GM23338 (cell line): ENCODE measurements around the gene TMPRSS13. TPM values are rescaled to one million over a fixed set of nuclear protein-coding genes. Genes with fewer than 3 reads are reported as not detected.

Source experiments
- ATAC-seq: fragments of 200-7000 bp; cut with Tn5 transposase; 3 replicates; pipeline ENCODE4 v1.9.1; 2020
- DNase-seq: peaks from one replicate; pipeline ENCODE4 v3.0.0-alpha.2; 2015; ENCODE audit warnings: low spot score
- H2AFZ ChIP-seq: fragments of 200-600 bp; sonication (generic); 2 replicates; pipeline ENCODE4 v1.8.0; 2016; ENCODE audit warnings: antibody characterized with exemption, mild to moderate bottlenecking, moderate library complexity
- H3F3A ChIP-seq: fragments of 200-600 bp; sonication (generic); replicated peaks from 2 replicates; pipeline ENCODE4 v1.8.0; 2017; ENCODE audit warnings: antibody characterized with exemption, mixed run types, low read depth
- H3K27ac ChIP-seq: fragments of 200-600 bp; sonication (generic); 2 replicates; pipeline ENCODE4 v1.6.1; 2016; ENCODE audit warnings: low read depth
- H3K27me3 ChIP-seq: fragments of 200-600 bp; sonication (generic); 2 replicates; pipeline ENCODE4 v1.8.0; 2016; ENCODE audit warnings: mild to moderate bottlenecking, mixed run types, moderate library complexity; ENCODE audit not compliant: insufficient read depth
- H3K36me3 ChIP-seq: fragments of 200-600 bp; sonication (generic); 2 replicates; pipeline ENCODE4 v1.8.0; 2016; ENCODE audit warnings: mild to moderate bottlenecking; ENCODE audit not compliant: insufficient read depth
- H3K4me1 ChIP-seq: fragments of 200-600 bp; sonication (generic); 2 replicates; pipeline ENCODE4 v1.8.0; 2016; ENCODE audit warnings: mild to moderate bottlenecking, moderate library complexity; ENCODE audit not compliant: insufficient read depth
- H3K4me2 ChIP-seq: fragments of 200-600 bp; sonication (generic); 2 replicates; pipeline ENCODE4 v1.7.1; 2017; ENCODE audit warnings: mixed run types
- H3K4me3 ChIP-seq: fragments of 200-600 bp; sonication (generic); 2 replicates; pipeline ENCODE4 v1.6.1; 2016; ENCODE audit warnings: mixed run types
- H3K79me2 ChIP-seq: fragments of 200-600 bp; sonication (generic); replicated peaks from 2 replicates; pipeline ENCODE4 v1.8.0; 2017; ENCODE audit warnings: mild to moderate bottlenecking; ENCODE audit not compliant: insufficient read depth
- H3K9me2 ChIP-seq: fragments of 200-600 bp; sonication (generic); 2 replicates; pipeline ENCODE4 v1.8.0; 2017; ENCODE audit not compliant: insufficient read depth
- H4K20me1 ChIP-seq: fragments of 200-600 bp; sonication (generic); replicated peaks from 2 replicates; pipeline ENCODE4 v1.8.0; 2017; ENCODE audit warnings: mild to moderate bottlenecking; ENCODE audit not compliant: insufficient read depth
- H3K27ac Mint-ChIP-seq: 2 replicates; pipeline ENCODE4 v1.8.0; 2020; ENCODE audit warnings: inconsistent platforms, mild to moderate bottlenecking, moderate library complexity, mixed read lengths
- H3K27me3 Mint-ChIP-seq: 3 replicates; pipeline ENCODE4 v1.8.0; 2022; ENCODE audit warnings: low read depth, mild to moderate bottlenecking, moderate library complexity, mixed read lengths, inconsistent platforms; ENCODE audit not compliant: insufficient read depth, poor library complexity
- H3K36me3 Mint-ChIP-seq: 3 replicates; pipeline ENCODE4 v1.8.0; 2021; ENCODE audit warnings: low read depth, mild to moderate bottlenecking, inconsistent platforms, moderate library complexity, mixed read lengths
- H3K4me1 Mint-ChIP-seq: 3 replicates; pipeline ENCODE4 v1.8.0; 2020; ENCODE audit warnings: mild to moderate bottlenecking, inconsistent platforms, mixed read lengths
- H3K4me3 Mint-ChIP-seq: 3 replicates; pipeline ENCODE4 v1.8.0; 2021; ENCODE audit warnings: moderate library complexity, mild to moderate bottlenecking, inconsistent platforms, mixed read lengths
- H3K9me3 Mint-ChIP-seq: 3 replicates; pipeline ENCODE4 v1.8.0; 2020; ENCODE audit warnings: moderate library complexity, mild to moderate bottlenecking, inconsistent platforms, mixed read lengths
- CREB1 ChIP-seq: fragments of 250-450 bp; sonication (Bioruptor Pico); IDR thresholded peaks from 2 replicates; pipeline ENCODE4 v1.5.0; 2020; ENCODE audit warnings: low read depth, mild to moderate bottlenecking, moderate library complexity
- CTCF ChIP-seq, 2 experiments: fragments of 200-600 bp in 1 of 2; sonication (generic) in 1 of 2; conservative IDR thresholded peaks; 2 replicates each; pipeline versions ENCODE4 v1.5.1 to v1.6.1; 2016 to 2017; ENCODE audit warnings: antibody characterized with exemption in 2 of 2, low read depth in 2 of 2, mild to moderate bottlenecking in 2 of 2, moderate library complexity in 1 of 2
- EZH2 ChIP-seq: fragments of 200-600 bp; sonication (generic); IDR thresholded peaks from one replicate; pipeline ENCODE4 v1.8.0; 2017; ENCODE audit warnings: antibody characterized with exemption, mild to moderate bottlenecking, low read depth; ENCODE audit not compliant: unreplicated experiment
- EZH2phosphoT487 ChIP-seq: fragments of 200-600 bp; sonication (generic); IDR thresholded peaks from one replicate; pipeline ENCODE4 v1.8.1; 2018; ENCODE audit warnings: antibody characterized with exemption; ENCODE audit not compliant: unreplicated experiment
- JUNB ChIP-seq: IDR thresholded peaks from one replicate; pipeline ENCODE4 v1.6.1; 2016; ENCODE audit warnings: antibody characterized with exemption; ENCODE audit not compliant: unreplicated experiment
- STAT1 ChIP-seq: IDR thresholded peaks from one replicate; pipeline ENCODE4 v1.6.1; 2016; ENCODE audit warnings: antibody characterized with exemption; ENCODE audit not compliant: unreplicated experiment
- ZNF462 ChIP-seq: fragments of 250-450 bp; sonication (Bioruptor Pico); IDR thresholded peaks from 2 replicates; pipeline ENCODE4 v1.5.0; 2020; ENCODE audit warnings: mild to moderate bottlenecking, moderate library complexity
- polyA plus RNA-seq: library from polyadenylated mRNA; unstranded; fragments of >200 nt; fragmentation: Nextera tagmentation; extraction: Ambion mirVana; gene quantifications from 2 replicates; pipeline ENCODE4 v1.2.1, GENCODE V29; 2016
- total RNA-seq: library from RNA; depleted of rRNA; stranded (reverse); fragments of >200 nt; shearing (Covaris generic); gene quantifications from 2 replicates; pipeline ENCODE4 v1.2.3, GENCODE V29; 2014

TMPRSS13 gene
- total and polyA plus RNA-seq, 2 experiments from 2014 or later = 0.31 TPM; not detected in 1

GRCh38 chr11:117936973-117937372 lies 7.8 kb upstream of the TMPRSS13 start:
- H3K4me2 ChIP-seq = no peak overlapping the region
- no peak overlapping the region for H3K27ac ChIP-seq
- DNase-seq (no peak), ATAC-seq (no peak)
- TF ChIP-seq EZH2phosphoT487 (no peak), CREB1 (no peak), EZH2 (no peak), ZNF462 (CRISPR knock-in tag) (no peak), STAT1 (no peak), JUNB (no peak), CTCF (conservative IDR thresholded peaks at IDR 0.05; ENCODE audit: low read depth in 2 of 2) (no peak)
- Mint-ChIP-seq H3K36me3 (no peaks in the 10 kb centered on the region), H3K27ac (no peak overlapping the region), H3K27me3 (peaks cover 3% of the 10 kb centered on the region), H3K9me3 (no peaks in the 10 kb centered on the region), H3K4me1 (peaks cover 15% of the 10 kb centered on the region), H3K4me3 (no peak overlapping the region)
- H2AFZ ChIP-seq = no peak overlapping the region
- no peaks in the 10 kb centered on the region for H3F3A ChIP-seq
- no peaks in the 10 kb centered on the region for H4K20me1 ChIP-seq
- no peak overlapping the region for H3K4me3 ChIP-seq
- no peaks in the 10 kb centered on the region for H3K36me3 ChIP-seq
- H3K4me1 ChIP-seq = no peaks in the 10 kb centered on the region
- H3K27me3 ChIP-seq = no peaks in the 10 kb centered on the region
- H3K79me2 ChIP-seq = no peaks in the 10 kb centered on the region
- H3K9me2 ChIP-seq = no peaks in the 10 kb centered on the region
